Measurements from ENCODE around the gene PAX5. TPM values are rescaled to one million over a fixed set of nuclear protein-coding genes. Genes with fewer than 3 reads are reported as not detected.

Gene PAX5
- total RNA-seq, 1 donor from 2014 or later, result not detected

DNA sequence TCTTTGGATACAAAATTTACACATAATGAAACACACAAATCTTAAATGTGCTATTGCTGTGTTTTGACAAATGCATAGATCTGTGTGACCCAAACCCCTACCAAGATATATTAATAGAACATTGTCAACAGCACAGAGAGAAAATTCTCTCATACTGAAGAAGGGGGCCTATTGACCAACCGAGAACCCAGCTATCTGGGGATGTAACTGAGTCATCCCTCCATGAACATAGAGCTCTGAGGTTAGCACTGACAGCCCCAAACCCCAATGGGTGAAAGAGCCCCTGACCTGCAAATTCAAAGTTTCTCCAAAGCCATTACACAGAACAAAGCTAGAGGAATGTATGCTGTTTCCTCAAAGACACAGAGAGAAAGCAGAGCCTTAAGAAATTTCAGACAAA lies 180.8 kb downstream of the PAX5 start:
- TF ChIP-seq CTCF (conservative IDR thresholded peaks at IDR 0.05; ENCODE audit: low read depth, low read length), result no peak
- H3K4me3 ChIP-seq (ENCODE audit: low read depth, low read length), result no peak overlapping the region
- no peak for DNase-seq (ENCODE audit: low read depth)

DNA sequence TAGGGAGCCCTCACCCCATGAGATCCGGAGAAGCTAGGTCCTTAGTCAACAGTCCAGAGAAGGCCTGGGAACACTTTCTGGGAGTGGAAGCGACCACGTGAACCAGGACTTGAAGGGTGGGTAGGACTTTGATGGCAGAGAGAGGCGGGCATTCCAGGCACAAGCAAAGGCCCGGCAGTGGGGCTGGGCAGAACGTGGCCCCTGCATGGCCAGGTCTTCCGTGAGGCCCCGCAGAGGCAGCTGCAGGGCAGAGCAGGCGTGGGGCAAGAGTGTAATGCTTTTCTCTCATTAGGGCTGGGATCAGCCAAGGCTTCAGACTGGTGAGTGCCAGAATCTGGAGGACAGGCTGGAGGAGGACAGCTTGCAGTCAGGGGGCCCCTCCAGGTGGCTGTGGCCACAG lies 184.1 kb downstream of the PAX5 start:
- no peak overlapping the region for H3K4me3 ChIP-seq (ENCODE audit: low read depth, low read length)
- TF ChIP-seq CTCF (conservative IDR thresholded peaks at IDR 0.05; ENCODE audit: low read depth, low read length), result no peak
- DNase-seq (ENCODE audit: low read depth), result no peak

DNA sequence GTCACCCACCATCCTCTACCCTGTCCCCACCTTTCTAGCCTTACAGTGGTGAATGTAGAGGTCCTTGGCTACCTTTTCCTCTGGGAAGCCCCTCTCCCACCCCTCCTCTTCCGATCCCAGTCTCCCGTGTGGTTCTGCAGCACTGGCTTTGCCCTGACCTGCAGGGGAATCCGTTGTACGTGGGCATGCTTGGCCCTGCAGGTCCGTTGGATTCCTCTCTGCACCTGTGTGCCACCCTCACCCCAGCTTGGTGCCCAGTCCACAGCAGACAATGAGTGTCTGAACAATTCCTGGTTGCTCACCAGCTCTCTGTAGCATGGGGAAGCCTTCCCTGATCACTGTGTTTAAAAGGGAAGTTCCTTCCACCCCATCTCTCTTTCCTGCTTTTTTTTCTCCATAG lies 185.1 kb downstream of the PAX5 start:
- no peak overlapping the region for H3K4me3 ChIP-seq (ENCODE audit: low read depth, low read length)
- no peak for DNase-seq (ENCODE audit: low read depth)
- TF ChIP-seq CTCF (conservative IDR thresholded peaks at IDR 0.05; ENCODE audit: low read depth, low read length), result no peak

GRCh38 chr9:36847781-36848673 lies 186.0 kb downstream of the PAX5 start:
- no peak overlapping the region for H3K4me3 ChIP-seq (ENCODE audit: low read depth, low read length)
- no peak for TF ChIP-seq CTCF (conservative IDR thresholded peaks at IDR 0.05; ENCODE audit: low read depth, low read length)
- no peak for DNase-seq (ENCODE audit: low read depth)

GRCh38 chr9:36846621-36847020 lies 187.4 kb downstream of the PAX5 start:
- no peak for TF ChIP-seq CTCF (conservative IDR thresholded peaks at IDR 0.05; ENCODE audit: low read depth, low read length)
- H3K4me3 ChIP-seq (ENCODE audit: low read depth, low read length), result no peak overlapping the region
- no peak for DNase-seq (ENCODE audit: low read depth)

DNA sequence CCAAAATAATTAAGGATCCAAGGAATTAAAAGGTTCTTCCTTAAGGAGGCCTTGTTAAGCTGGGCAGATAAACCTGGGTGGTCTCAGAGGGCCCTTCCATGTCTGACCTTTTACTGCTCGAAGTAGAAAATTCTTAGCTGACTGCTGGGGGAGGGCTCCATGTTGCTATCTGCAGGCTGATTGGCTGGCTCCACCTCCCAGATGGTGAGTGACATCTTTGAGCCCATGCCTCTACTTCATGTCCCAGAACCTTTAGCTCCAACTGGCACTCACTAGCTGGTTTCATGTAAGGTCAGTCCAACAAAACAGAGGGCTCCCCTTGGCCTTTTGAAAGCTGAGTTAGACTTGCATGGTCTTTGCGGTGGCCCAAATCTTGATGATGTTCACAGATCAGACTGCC lies 188.2 kb downstream of the PAX5 start:
- no peak for TF ChIP-seq CTCF (conservative IDR thresholded peaks at IDR 0.05; ENCODE audit: low read depth, low read length)
- H3K4me3 ChIP-seq (ENCODE audit: low read depth, low read length), result no peak overlapping the region
- no peak for DNase-seq (ENCODE audit: low read depth)

DNA sequence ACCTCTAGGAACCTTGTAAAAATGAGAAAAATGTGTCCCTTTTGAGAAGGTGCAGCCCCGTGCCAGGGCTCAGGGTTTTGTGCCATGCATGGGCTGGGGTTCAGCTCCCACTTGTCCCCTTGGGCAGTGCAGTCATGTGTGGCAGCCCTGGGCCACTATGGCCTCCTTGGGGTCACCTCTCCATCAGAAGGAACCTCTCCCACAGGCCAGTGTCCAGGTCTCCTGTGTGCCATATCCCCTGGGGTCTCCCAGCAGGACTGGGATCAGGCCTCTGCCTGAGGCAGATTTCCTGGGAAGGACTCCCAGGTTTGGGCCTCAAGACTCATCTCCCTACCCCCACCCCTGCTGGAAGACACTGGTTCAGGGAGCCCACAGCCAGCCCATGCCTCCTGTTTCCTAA lies 189.1 kb downstream of the PAX5 start:
- no peak for DNase-seq (ENCODE audit: low read depth)
- no peak overlapping the region for H3K4me3 ChIP-seq (ENCODE audit: low read depth, low read length)
- TF ChIP-seq CTCF (conservative IDR thresholded peaks at IDR 0.05; ENCODE audit: low read depth, low read length), result no peak
